ENCODE data around the gene GRK3. TPM values are rescaled to one million over a fixed set of nuclear protein-coding genes. Genes with fewer than 3 reads are reported as not detected.

The GRK3 gene
- total RNA-seq, 2 donors from 2014 or later = 19.4 to 21.0 TPM

DNA sequence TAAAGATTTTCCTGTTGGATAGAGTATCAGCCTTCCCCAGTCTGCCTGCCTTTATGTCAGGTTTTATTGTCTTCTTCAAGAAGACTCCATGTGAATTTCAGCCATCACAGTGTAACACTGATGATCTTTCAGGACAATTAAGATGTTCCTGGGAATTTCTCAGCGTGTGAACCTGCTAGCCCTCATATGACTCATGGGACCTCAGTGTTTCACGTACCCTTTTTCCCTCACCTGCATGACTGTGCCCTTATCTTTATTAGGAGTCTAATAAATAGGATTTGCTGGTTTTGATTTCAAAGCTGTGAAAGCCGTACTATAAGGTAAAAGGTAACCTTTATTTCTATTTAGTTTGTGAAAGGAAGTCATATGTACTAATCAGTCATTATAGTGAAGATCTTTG is 95.9 kb downstream of the GRK3 start:
- no peaks in the 10 kb centered on the region for H3K9me3 ChIP-seq (ENCODE audit: control insufficient read depth, low read length)
- no peaks in the 10 kb centered on the region for H3K4me1 Mint-ChIP-seq
- DNase-seq = no peak
- no peak overlapping the region for H3K4me3 ChIP-seq (ENCODE audit: low read length)
- no peaks in the 10 kb centered on the region for H3K36me3 ChIP-seq (ENCODE audit: control insufficient read depth, insufficient read depth, low read length)
- TF ChIP-seq, protein P1, sequence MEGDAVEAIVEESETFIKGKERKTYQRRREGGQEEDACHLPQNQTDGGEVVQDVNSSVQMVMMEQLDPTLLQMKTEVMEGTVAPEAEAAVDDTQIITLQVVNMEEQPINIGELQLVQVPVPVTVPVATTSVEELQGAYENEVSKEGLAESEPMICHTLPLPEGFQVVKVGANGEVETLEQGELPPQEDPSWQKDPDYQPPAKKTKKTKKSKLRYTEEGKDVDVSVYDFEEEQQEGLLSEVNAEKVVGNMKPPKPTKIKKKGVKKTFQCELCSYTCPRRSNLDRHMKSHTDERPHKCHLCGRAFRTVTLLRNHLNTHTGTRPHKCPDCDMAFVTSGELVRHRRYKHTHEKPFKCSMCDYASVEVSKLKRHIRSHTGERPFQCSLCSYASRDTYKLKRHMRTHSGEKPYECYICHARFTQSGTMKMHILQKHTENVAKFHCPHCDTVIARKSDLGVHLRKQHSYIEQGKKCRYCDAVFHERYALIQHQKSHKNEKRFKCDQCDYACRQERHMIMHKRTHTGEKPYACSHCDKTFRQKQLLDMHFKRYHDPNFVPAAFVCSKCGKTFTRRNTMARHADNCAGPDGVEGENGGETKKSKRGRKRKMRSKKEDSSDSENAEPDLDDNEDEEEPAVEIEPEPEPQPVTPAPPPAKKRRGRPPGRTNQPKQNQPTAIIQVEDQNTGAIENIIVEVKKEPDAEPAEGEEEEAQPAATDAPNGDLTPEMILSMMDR (conservative IDR thresholded peaks at IDR 0.05) = no peak
- H3K36me3 Mint-ChIP-seq (ENCODE audit: low read depth) = no peaks in the 10 kb centered on the region
- no peak overlapping the region for H3K4me3 Mint-ChIP-seq
- no peak overlapping the region for H3K9ac ChIP-seq (ENCODE audit: extremely low read depth, low read length, poor library complexity, severe bottlenecking)
- no peaks in the 10 kb centered on the region for H3K4me1 ChIP-seq (ENCODE audit: control insufficient read depth, insufficient read depth, low read length)
- no peak overlapping the region for H3K27ac Mint-ChIP-seq
- no peaks in the 10 kb centered on the region for H3K27me3 ChIP-seq (ENCODE audit: control insufficient read depth, insufficient read depth, low read length, poor library complexity, severe bottlenecking)
- WGBS, 2 experiments (ENCODE audit: insufficient coverage in 1 of 2, insufficient read length in 1 of 2) = 97% methylated on average over 3 of the region's 3 CpGs; no CpG with 5 or more reads in 1 of the 2 experiments
- H3K27ac ChIP-seq (ENCODE audit: low read depth, low read length) = no peak overlapping the region
- no peaks in the 10 kb centered on the region for H3K27me3 Mint-ChIP-seq (ENCODE audit: insufficient read depth)
- H3K9me3 Mint-ChIP-seq = no peaks in the 10 kb centered on the region

GRCh38 chr22:25661073-25661472 is 96.6 kb downstream of the GRK3 start:
- Mint-ChIP-seq H3K9me3 (no peaks in the 10 kb centered on the region), H3K4me1 (no peaks in the 10 kb centered on the region), H3K4me3 (no peak overlapping the region), H3K36me3 (ENCODE audit: low read depth) (no peaks in the 10 kb centered on the region), H3K27ac (no peak overlapping the region), H3K27me3 (ENCODE audit: insufficient read depth) (no peaks in the 10 kb centered on the region)
- no peak overlapping the region for H3K27ac ChIP-seq (ENCODE audit: low read depth, low read length)
- no peaks in the 10 kb centered on the region for H3K4me1 ChIP-seq (ENCODE audit: control insufficient read depth, insufficient read depth, low read length)
- H3K9me3 ChIP-seq (ENCODE audit: control insufficient read depth, low read length) = no peaks in the 10 kb centered on the region
- H3K9ac ChIP-seq (ENCODE audit: extremely low read depth, low read length, poor library complexity, severe bottlenecking) = no peak overlapping the region
- TF ChIP-seq, protein P1 (conservative IDR thresholded peaks at IDR 0.05) = no peak
- DNase-seq = no peak
- H3K27me3 ChIP-seq (ENCODE audit: control insufficient read depth, insufficient read depth, low read length, poor library complexity, severe bottlenecking) = no peaks in the 10 kb centered on the region
- H3K4me3 ChIP-seq (ENCODE audit: low read length) = no peak overlapping the region
- no peaks in the 10 kb centered on the region for H3K36me3 ChIP-seq (ENCODE audit: control insufficient read depth, insufficient read depth, low read length)
- 85 to 92% methylated on average over 1 to 2 of the region's 2 CpGs for WGBS, 2 experiments (ENCODE audit: insufficient coverage in 1 of 2, insufficient read length in 1 of 2)

DNA sequence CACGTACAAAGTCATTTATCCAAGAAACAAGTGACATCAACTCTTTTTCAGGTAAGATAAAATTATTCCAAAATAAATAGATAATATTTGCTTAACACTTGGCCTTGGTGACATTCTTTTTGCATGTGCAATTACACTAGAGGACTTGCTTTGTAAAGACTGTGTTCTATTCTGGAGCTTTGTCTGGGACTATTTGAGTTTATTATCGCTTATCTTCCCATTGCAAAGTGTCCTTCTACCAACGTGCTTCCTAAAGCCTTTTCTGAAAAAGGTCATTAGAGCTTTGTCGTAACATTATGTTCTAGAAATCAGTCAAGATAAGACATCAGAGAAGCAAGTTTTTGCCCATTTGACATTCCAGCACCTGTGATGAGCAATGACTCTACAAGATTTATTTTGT is 99.2 kb downstream of the GRK3 start:
- no peaks in the 10 kb centered on the region for H3K9me3 Mint-ChIP-seq
- H3K36me3 Mint-ChIP-seq (ENCODE audit: low read depth) = no peaks in the 10 kb centered on the region
- Histone ChIP-seq H3K4me1 (ENCODE audit: control insufficient read depth, insufficient read depth, low read length) (no peaks in the 10 kb centered on the region), H3K9ac (ENCODE audit: extremely low read depth, low read length, poor library complexity, severe bottlenecking) (no peak overlapping the region), H3K27me3 (ENCODE audit: control insufficient read depth, insufficient read depth, low read length, poor library complexity, severe bottlenecking) (no peaks in the 10 kb centered on the region), H3K9me3 (ENCODE audit: control insufficient read depth, low read length) (no peaks in the 10 kb centered on the region), H3K36me3 (ENCODE audit: control insufficient read depth, insufficient read depth, low read length) (no peaks in the 10 kb centered on the region), H3K27ac (ENCODE audit: low read depth, low read length) (no peak overlapping the region), H3K4me3 (ENCODE audit: low read length) (no peak overlapping the region)
- 97% methylated on average over 3 to 4 of the region's 4 CpGs for WGBS, 2 experiments (ENCODE audit: insufficient coverage in 1 of 2, insufficient read length in 1 of 2)
- no peaks in the 10 kb centered on the region for H3K27me3 Mint-ChIP-seq (ENCODE audit: insufficient read depth)
- no peak overlapping the region for H3K4me3 Mint-ChIP-seq
- H3K27ac Mint-ChIP-seq = no peak overlapping the region
- TF ChIP-seq, protein P1 (conservative IDR thresholded peaks at IDR 0.05) = no peak
- H3K4me1 Mint-ChIP-seq = peaks cover 8% of the 10 kb centered on the region
- no peak for DNase-seq

Measured in endodermal cell (in vitro differentiated cells).